ENCODE data around the gene HPCAL1.

GRCh38 chr2:10319892-10320574 lies 17.3 kb downstream of the HPCAL1 start:
- TF ChIP-seq CTCF (IDR thresholded peaks at IDR 0.05) (no peak), ZFX (IDR thresholded peaks at IDR 0.05; ENCODE audit: borderline replicate concordance) (no peak)

All from 22Rv1 (cell line).